ENCODE data around the gene RIPK3.
"Not testable (repeated sequence)": the region's sequence is repeated elsewhere in the genome, so short reads cannot be mapped to it uniquely, and the experiment has no call there.

The RIPK3 gene
- 12.8 to 25.4 (median 17.4) reads per million in 17 experiments for total RNA-seq

GRCh38 chr14:24339284-24340151 lies at the start of gene RIPK3:
Gene RIPK3 (minus strand): TSS chr14:24339991. CDS start chr14:24339826, 165 bp downstream.
- DNase-seq: peak; percentile 69 to 85 (median 76)

- DNase-seq: no peak
These were observed 49.5 kb upstream of the RIPK3 start for GRCh38 chr14:24389226-24389848.

- DNase-seq: no peak
These were observed 48.8 kb upstream of the RIPK3 start for GRCh38 chr14:24388474-24389179.

GRCh38 chr14:24387579-24387978 lies 47.8 kb upstream of the RIPK3 start:
- not testable (repeated sequence) for DNase-seq

GRCh38 chr14:24387009-24387345 lies 47.2 kb upstream of the RIPK3 start:
- no peak for DNase-seq

GRCh38 chr14:24385524-24385923 lies 45.7 kb upstream of the RIPK3 start:
- DNase-seq: no peak

GRCh38 chr14:24384169-24384568 lies 44.4 kb upstream of the RIPK3 start:
- DNase-seq: no peak

GRCh38 chr14:24382064-24382371 lies 42.2 kb upstream of the RIPK3 start:
- no peak for DNase-seq

GRCh38 chr14:24381363-24382063 lies 41.7 kb upstream of the RIPK3 start:
- DNase-seq: no peak

GRCh38 chr14:24379907-24380730 lies 40.3 kb upstream of the RIPK3 start:
- DNase-seq: no peak

- no peak for DNase-seq
These were observed 39.5 kb upstream of the RIPK3 start for GRCh38 chr14:24378981-24379906.

GRCh38 chr14:24378327-24378726 lies 38.5 kb upstream of the RIPK3 start:
- DNase-seq: no peak

- DNase-seq: no peak
These were observed 37.9 kb upstream of the RIPK3 start for GRCh38 chr14:24377657-24378056.

GRCh38 chr14:24377126-24377525 lies 37.3 kb upstream of the RIPK3 start:
- no peak for DNase-seq

GRCh38 chr14:24376448-24377070 lies 36.8 kb upstream of the RIPK3 start:
- no peak for DNase-seq

GRCh38 chr14:24372701-24373416 lies 33.1 kb upstream of the RIPK3 start:
- DNase-seq: no peak

- DNase-seq: not testable (repeated sequence)
These were observed 31.8 kb upstream of the RIPK3 start for GRCh38 chr14:24371605-24372004.

- DNase-seq: no peak
These were observed 31.0 kb upstream of the RIPK3 start for GRCh38 chr14:24370748-24371147.

GRCh38 chr14:24369907-24370687 lies 30.3 kb upstream of the RIPK3 start:
- DNase-seq: no peak
